Activated CD4-positive, alpha-beta T cell treated with anti-CD3 and anti-CD28 coated beads, Interleukin-2, Interleukin-4, amounts not matched to agents 100 ng/mL and 50 ng/mL, durations not matched to agents 16 hours and 8 hours (primary cell): ENCODE data around the gene NOVA2.

ENCODE experiments used
- DNase-seq: peaks from one replicate; pipeline ENCODE4 v3.0.0-alpha.2; 2020; ENCODE audit warnings: low spot score

NOVA2 gene

DNA sequence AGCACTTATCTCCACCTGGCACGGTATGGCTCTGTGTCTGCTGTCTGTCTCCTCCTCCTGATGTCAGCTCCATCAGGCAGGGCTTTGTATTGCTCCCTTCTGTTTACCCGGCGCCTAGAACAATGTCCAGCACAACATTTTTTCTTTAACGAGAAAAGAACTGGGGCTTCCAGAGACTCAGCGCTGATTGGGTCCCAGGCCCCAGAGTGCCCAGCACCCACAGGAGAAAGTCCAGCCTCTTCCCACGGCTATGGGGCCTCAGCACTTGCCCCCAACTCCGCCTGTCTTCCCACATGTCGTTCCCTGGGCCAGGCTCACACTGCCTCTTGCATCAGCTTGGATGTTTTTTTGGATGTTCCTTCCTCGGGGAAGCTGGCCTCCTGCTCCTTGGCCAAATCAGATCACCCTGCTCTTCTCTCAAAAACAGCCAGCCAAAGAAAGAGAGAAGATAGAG is 78.1 kb downstream of the NOVA2 start:
- no peak for DNase-seq

DNA sequence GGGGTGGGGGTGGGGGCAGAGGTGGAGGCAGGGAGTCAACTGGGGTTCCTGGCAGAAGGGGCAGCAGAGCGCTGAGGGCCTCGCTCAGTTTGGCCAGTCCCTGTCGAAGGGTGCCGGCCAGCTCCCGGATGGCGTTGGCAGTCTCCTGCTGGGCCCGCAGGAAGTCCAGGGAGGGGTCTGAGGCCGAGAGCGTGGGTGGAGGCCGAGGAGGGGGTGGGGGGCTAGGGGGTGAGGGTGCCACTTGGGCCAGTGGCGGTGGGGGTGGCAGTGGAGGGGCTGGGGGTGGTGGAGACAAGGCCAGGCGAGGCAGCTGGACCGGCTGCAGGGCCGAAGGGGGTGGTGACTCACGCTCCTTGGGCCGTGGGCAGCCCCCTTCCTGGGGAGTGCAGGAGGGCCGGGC is 82.8 kb downstream of the NOVA2 start:
- no peak for DNase-seq

DNA sequence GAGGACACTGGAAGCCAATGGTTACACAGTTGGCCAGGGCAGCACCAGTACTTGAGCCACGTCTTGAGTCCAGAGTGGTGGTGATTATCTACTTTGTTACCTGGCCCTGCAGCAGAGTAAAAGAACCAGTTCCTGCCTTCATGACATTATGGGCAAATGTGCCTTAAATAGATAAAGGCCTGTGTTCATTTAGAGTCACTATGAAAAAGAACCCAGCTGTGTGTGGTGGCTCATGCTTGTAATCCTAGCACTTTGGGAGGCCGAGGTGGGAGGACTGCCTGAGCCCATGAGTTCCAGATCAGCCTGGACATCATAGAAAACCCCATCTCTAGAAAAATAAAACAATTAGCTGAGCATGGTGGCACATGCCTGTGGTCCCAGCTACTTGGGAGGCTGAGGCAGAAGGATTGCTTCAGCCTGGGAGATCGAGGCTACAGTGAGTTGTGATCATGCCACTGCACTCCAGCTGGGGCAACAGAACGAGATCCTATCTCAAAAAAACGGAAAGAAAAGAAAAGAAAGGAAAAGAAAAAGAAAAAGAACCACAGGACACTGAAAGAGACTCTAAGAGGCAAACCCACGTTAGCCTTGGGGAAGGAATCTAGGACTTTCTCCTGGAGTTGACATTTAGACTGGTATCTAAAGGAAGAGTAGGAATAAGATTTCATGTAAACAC is 84.3 kb downstream of the NOVA2 start:
- DNase-seq: no peak

DNA sequence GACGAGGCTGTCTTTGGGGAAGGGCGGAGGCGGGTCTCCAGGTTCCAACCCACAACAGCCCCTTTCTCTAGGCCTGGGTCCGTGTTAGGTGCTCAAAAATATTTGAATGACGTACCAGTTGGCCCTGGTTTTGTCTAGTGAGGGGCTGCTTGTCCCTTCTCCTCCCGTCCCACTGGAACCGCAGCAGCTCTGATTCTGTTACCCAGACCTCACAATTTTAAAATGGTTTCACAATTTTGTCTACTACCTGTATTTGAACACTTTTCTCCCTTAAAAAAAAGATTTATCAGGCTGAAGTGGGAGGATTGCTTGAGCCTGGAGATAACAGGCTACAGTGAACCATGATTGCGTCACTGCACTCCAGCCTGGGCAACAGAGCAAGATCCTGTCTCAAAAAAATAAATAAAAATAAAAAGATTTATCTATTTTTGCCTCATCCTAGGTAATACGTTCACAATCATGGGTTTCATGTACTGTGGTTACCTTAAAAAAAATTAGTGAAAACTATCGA is 86.4 kb downstream of the NOVA2 start:
- no peak for DNase-seq

DNA sequence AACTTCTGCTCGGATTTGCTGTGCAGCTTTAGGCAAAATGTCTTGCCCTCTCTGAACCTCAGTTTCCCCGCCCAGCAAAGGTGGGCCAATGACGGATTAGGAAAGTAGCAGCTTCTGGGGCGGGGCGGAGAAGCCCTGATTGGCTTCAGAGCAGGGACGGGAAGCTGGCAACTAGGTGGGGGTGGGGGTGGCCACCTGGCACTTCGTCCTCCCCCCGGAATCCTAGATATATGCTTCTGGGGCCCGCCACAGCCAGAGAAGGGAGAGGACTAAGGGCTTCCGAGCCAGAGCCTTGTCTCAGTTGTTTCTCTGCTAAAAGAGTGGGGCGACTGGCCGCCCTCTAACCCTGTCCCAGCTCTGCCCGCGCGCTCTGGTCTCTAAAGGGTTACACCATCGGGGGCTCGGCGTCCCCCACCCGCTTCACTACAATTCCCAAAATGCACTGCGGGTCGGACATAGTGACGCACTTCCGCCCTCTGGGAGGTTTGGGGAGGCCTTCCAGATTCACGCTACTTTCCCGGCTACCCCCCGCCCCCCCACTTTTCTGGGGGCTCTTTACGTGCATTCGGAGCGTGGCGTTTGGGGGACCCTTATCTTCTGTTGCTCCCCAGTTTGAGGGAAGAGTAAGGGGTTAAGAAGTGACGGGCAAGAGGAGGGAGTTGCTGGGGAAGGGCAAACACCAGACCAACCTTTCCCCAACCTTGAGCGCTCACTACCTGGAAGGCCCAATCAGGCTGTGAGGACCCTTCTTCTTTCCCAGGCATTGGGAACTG is 87.1 kb downstream of the NOVA2 start:
- DNase-seq: peak; percentile 94

DNA sequence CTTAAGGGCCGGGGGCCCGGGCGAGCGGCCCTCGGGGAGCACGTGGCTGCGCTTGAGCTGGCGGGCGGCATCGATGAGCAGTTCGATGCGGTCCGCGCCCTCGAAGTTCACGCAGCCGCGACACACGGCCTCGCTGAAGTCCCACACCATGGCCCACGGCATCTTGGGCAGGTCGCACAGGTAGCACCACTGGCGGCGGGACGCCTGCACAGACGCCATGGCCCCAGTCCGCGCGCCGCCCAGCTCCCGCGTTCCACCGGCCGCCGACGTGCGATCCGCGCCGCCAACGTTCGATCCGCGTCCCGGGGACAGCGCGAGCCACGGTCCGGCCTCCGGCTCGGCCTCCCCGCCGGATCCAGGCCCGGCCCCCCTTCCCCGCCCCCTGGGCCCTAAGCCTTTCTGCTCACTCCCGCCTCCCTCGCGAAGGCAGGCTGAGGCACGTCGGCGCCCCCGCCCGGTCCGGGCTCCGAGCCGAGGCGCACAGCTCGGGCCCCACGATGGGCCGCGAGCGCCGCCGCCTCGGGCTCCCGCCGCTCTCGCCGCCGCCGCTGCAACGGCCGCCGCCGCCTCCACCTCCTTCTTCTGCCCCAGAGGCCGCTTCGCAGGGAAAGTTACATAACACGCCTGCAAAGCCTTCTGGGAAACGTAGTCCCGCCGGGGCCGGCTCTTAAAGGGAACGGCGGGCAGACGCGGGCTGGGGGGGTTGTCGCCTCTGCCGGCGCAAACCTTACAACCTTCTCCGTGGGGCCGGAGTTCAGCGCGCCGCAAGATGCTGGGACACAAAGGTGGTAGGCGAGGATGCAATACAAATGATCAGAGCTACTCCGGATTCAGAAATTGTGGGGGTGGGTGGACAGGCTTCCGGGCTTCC is 87.9 kb downstream of the NOVA2 start, which contains the start of gene IRF2BP1:
TSS of gene IRF2BP1 (minus strand) at position 586 of the 871 bp plus-strand sequence. CDS start at position 219, 367 bp downstream.
- peak; percentile 90 for DNase-seq

DNA sequence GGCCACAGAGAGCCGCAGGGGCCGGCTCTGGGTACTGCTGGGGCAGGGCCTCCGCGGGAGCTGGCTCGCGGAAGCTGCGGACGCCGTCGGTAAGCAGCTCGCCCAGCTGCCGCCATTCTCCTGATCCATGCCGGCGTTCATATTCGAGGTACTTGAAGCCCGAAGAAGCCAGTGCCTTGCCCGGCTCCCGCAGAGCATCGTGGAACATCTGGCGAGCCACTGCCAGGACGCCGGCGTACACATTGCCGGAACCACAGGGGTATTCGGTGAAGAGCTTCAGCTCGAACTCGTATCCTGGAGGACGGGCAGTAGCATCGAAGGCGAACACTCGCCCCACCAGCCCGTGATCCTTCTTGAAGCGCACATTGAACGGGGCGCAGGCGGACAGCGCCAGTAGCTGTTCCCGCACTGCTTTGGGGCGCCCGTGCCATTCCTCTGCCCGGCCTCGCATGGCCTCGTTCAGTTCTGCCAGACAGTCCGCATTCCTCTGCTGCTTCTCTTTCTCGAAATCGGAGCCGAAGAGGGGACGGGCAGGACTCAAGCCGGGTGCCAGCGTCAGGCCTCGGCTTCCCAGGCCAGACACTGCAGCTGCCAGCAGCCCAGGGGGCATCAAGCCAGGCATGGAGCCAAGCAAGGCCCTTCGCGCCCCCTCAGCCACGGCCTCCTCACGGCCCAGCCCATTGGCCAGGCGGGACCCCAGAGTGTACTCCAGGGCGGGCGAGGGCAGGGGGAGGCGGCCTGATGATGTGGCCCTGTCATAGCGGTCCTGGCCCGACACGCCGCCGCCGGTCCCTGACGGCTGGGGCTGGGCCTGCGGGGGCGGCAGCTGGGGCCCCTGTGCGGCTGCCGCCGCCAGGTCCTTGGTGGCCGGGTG is 88.7 kb downstream of the NOVA2 start:
- no peak for DNase-seq

DNA sequence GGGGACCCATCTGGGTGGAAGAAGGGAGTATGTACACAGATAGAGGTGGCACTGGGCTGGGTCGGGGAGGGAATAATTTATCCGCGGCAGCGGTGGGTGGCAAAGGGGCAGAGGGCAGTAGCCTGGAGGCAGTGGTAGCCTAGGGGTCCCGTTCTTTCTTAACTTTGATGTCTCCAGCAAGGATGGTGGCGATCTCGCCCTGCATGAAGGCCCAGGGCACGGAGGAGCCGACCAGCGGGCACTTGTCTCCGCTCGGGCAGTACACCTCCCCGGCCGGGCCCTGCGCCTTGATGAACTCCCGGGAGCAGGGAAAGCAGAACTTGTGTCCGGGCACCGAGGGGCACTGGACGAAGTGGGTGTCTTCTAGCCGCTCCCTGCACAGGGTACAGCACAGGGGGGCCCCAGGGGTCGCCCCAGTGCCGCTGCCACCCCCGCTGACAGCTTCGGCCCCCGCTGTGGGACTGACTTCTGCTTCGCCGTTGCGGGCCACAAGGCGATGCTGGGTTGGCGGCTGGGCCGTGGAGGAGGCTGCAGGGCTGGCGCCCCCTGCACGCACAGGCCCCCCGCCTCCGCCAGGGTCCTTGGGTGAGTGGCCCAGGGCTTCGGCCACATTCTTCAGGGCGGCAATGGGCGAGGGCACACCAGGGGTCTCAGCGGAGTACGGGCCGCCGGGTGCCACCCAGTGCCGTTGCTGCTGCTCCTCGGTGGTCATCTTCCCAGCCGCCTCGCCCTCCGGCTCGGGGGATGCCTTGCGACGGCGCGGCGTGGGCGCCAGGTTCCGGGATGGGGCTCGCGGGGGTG is 89.6 kb downstream of the NOVA2 start:
- DNase-seq: no peak
